Skin of body (tissue), 2 donors: ENCODE results near the gene ARL10. TPM values are rescaled to one million over a fixed set of nuclear protein-coding genes. Genes with fewer than 3 reads are reported as not detected.
A peak's percentile ranks its signal among the peaks of the same experiment; 100 is the strongest.

ENCODE experiments used
- DNase-seq: peaks from one replicate; lab custom pipeline; 2025; lab: John Stamatoyannopoulos, UW
- total RNA-seq: library from RNA; depleted of rRNA; stranded (reverse); fragments of >200 nt; gene quantifications from one replicate; pipeline ENCODE4 v1.2.3, GENCODE V29; 2014

ARL10 gene
- total RNA-seq, 1 donor from 2014 or later: 12.3 TPM

DNA sequence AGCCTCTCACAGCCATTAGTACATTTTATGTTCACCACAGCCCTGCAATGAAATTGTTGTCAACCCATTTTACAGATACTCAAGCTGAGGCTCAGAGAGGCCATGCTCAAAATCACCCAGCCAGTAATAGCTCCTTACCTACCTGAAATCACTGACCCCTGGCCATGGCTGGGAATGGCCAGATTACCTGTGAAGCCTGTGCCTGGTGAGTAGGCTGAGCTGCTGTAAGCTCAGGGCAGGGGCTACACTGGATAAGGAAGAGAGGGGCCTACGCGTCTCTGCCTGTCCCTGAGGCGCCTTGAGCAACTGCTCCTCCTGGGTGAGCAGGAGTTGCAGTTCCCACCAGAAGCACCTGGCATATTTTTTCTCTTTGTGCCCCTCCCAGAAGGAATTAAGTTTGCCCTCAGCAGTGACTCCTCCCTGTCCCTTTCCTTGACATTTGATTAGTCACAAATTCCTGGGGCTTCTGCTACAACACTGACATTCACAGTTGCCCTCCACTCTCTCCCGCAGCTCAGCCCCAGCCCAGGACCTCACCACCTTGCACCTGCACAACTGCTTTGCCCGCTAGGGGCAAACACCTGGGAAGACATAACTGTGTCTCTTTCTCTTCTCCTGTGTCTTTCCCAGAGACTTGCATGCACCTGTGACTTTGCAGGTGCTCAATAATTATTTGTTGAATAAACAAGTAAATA lies 45.3 kb downstream of the ARL10 start:
- no peak for DNase-seq

DNA sequence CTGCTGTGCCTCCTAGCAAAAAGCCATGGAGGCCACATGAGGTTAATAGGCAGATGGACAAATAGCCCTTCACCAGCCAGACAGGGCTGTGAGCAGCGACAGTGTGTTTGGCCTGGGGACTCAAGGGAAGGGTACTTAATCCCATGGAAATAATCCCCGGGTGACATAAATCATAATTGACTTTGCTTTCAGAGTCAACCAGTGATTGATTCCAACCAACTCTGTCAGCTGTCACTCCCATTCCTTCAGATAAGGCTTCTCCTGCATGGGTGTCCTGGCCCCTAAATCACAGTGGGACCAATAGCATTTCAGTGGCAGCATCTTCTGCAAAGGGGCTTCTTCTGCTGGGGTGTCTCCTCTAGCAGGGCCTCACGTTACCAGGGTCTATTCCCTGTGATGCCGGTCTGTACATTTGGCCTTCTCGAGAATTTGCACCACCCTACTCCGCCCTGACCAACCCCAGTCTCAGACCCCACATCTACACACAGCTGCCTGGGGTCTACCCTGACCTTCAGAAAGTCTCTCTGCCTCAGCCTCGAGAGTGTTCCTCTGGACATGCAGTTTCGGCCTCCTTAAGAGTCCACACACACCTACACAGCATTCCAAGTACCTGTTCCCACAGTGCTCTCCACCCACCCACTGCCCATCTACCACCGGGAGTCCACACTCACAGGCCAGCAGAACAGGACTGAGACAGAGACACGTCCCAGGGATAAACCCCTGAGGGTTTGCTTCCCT lies 47.4 kb downstream of the ARL10 start:
- DNase-seq: no peak

DNA sequence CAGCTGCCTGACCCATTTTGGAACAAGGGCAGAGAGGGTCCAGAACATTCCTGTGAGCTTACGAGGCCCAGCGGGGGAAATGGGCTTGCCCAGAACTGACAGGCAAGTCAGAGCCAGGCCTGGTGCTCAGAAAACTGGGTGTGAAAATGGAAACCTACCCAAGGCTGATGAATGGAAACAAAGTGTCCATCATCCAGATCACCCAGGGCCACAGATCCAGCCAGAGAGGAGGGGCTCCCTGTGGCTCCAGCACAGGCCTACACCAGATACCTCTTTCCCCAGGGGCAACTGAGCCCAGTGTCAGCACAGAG lies 47.9 kb downstream of the ARL10 start:
- no peak for DNase-seq

DNA sequence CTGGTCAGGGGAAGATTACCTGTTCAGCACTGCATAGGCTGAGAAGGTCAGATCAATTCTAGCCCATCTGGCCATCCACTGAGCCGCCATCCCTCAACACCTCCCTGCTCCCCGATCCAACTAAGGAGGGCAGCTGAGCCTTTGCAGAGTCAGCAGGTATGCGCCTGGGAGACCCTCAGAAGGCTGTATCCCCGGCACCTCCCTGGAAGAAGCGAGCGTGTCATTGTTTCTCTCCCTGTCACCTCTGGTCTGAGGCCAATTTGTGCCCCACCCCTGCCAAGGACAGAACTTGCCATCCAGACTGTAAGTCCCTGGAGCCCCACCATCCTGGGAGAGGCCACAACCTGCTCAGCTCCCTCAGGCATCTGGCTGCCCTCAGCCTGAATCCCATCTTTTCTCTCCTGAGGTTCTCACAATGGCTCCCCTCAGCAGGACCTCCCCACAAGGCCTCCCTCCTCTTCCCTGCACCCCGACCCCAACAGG lies 48.5 kb downstream of the ARL10 start:
- no peak for DNase-seq

DNA sequence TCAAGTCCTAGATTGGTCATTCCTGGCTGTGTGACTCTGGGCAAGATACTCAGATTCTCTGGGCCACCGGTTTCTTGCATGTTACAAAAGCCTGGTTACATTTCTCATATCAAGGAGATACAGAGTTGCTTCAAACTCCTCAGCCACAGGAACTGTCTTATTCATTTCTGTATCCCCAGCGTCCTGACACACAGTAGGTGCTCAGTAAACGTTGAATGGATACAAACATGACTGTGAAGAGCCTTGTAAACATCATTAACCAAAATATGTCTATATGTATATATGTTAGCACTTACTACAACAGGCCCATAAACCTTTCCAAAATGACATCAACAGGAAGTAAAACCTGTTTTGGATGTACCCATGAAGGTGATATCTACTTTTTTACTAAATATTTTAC lies 49.4 kb downstream of the ARL10 start:
- DNase-seq: no peak

DNA sequence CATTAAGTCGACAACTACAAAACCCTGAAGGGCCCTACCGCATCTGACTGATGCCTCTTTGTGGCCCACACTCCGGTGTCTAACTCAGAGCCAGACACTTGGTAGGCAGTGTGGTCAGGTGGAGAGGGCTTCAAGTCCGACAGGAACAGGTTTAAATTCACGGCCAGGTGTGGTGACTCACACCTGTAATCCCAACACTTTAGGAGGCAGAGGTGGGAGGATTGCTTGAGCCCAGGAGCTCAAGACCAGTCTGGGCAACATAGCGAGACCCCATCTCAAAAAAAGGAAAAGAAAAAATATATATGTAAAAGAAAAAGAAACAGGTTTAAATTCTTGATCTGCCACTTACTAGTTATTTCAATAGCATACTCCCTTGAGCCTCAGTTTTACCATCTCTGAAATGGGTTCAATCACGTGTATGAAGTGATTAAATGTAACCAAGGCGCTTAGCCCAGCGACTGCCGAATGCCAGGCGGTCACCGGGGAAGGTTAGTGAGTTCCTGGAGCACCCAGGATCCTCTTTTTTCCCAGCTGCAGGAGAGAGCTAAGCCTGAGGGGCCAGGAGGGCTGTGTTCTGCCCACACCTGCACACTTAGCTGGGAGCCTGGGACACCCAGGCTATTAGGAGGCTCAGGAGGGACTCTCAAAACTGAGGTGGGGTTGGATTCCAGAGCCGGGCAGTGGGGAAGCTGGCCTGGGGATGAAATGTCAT lies 50.1 kb downstream of the ARL10 start:
- no peak for DNase-seq

DNA sequence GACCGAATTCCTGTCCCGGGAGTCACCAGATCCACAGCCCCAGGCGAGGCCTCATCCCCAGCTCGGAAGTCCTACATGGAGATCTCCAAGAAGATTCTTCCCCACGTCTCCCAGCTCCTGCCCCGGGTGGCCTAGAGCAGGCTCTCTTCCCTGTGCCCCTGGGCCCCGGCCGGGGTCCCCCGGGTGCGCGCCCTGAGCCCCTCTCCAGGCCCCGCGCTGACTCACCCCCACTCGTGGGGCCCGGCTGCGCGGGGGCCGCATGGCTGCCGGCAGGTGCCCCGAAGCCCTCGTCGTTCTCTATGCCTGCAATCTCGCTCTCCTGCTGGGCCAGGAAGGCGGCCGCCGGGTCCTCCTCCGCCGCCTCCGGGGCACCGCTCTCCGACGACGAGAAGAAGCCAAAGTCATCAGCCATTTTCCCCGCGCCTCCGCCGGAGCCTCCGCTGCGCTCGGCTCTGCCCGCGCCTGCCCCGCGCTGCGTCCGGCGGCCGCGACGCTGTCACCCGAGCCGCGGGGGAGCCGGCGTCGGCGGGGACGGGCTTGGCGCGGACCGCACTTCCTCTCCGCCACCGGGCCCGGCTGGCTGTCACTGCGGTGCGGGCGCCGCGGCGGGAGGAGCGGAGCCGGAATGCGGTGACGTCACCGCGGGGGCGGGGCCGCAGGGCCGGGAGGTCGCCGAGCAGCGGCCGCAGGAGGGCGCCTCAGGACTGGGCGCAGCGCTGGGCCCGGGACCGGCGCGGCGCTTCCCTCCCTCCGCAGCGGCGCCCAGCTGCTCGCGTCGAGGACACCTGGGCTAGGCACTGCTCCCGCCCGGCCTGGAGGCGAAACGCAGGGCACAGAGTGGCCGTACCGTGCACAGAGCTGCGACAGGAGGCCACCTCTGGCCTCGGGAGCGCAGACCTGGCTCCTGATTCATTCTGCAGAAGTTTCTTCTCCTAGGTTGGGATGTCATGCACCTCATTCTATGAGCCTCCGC lies 51.0 kb downstream of the ARL10 start, which contains the start of gene CLTB:
Gene CLTB (minus strand): TSS at position 588 of the 973 bp plus-strand sequence. CDS start 176 bp downstream, at position 412.
- DNase-seq: peak; percentile 76

DNA sequence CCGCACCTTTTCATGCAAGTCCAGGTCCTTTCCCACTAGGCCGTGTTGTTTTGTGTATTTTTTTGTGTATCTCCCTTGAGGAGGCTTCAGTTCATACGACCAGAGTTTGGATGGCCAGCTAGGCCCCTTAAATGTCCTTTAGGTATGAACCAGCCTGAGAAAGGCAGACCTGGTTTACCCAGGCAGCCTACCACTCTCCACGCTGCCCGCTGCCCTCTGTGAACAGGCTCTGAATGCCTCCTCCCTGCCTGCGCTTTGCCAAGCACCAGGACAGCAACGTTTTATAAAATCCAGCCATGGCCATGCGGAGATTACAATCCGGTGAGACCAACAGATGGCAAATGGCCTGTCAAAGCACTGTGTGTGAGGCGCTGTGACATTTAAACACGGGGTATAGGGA lies 51.7 kb downstream of the ARL10 start:
- DNase-seq: no peak

DNA sequence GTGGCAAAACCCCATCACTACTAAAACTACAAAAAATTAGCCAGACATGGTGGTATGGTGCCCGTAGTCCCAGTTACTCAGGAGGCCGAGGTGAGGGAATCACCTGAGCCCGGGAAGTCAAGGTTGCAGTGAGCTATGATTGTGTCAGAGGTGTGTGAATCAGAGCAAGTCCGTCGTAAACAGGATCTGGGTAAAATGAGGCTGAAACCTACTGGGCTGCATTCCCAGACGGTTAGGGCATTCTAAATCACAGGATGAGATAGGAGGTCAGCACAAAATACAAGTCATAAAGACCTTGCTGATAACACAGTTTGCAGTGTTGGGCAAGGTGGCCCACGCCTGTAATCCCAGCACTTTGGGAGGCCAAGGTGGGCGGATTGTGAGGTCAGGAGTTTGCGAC lies 53.0 kb downstream of the ARL10 start:
- DNase-seq: no peak

DNA sequence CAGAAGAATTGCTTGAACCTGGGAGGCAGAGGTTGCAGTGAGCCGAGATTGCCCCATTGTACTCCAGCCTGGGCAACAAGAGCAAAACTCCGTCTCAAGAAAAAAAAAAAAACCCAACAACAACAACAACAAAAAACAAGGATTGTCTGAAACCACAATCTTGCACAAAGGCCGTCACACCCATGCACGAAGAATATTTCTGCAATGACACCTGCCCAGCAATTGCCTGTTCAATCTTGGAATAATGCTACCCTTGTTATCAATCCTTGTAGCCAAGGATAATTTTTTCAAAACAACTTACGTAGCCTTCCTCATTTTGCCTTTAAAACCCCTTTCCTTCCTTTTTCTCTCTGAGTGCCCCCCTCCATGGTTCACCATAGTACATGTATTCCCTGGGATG lies 54.8 kb downstream of the ARL10 start:
- no peak for DNase-seq

DNA sequence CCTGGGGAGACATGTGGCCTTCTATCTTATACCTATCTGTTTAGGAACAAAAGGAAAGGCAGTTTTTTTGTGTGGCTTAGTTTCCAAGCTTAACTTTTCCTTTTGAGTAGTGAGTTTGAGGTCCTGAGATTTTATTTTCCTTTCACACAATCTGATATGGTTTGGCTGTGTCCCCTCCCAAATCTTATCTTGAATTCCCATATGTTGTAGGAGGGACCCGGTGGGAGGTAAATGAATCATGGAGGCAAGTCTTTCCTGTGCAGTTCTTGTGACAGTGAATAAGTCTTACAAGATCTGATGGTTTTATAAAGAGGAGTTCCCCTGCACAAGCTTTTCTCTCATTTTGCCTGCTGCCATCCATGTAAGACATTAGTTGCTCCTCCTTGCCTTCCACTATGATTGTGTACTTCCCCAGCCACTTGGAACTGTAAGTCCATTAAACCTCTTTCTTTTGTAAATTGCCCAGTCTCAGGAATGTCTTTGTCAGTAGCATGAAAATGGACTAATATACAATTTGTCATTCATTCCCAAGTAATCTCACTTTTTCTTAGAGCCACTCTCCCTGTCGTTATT lies 55.8 kb downstream of the ARL10 start:
- no peak for DNase-seq

DNA sequence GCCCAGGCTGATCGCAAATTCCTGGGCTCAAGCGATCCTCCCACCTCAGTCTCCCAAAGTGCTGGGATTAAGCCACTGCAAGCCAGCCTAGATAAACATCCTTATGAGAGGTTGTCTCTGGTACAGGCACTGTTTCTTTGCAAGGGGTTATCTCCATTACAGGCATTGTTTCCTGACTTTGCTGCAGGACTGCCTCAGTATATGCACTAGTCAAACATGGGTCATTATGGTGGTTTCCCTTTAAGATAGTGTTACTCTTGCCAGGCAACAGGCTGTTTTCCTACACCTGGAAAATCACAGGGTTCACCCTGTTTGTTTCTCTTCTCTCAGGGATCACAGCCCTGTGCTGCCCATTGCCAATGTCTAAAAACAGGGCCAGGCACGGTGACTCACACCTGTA lies 58.9 kb downstream of the ARL10 start:
- DNase-seq: no peak

DNA sequence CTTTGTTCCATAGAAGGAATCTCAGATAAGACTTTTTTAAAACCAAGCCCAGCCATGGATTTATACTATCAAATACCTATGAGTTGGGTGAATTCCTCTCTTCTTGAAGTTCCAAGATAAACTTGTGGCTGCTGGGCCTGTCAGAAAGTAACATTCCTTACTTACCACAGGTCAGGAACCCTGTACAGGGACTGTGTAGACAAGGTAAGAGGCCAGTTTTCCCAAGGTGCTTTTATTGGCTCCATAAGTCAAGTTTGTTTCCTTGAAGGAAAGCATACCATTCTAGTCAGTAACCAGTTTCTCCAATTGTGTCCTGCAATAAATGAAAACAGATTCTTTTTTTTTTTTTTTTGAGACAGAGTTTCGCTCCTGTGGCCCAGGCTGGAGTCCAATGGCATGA lies 59.9 kb downstream of the ARL10 start:
- DNase-seq: no peak

DNA sequence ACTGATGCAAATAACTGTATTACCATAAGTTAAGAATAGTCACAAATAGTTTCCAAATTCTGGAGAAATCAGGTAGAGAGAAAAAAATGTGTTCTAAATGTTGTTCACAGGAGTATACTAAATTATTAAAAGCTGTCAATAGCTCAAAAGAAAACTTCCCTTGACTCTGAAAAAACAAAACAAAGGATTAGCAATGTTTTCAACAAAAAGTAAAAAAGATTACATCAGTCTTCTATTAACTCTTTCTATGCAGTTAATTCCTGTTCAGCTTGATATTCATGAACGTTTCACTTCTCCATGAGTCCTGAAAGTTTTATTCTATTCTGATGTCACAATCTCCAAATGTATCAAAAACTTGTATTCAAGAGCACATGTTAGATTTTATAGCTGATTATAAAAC lies 60.5 kb downstream of the ARL10 start:
- no peak for DNase-seq

DNA sequence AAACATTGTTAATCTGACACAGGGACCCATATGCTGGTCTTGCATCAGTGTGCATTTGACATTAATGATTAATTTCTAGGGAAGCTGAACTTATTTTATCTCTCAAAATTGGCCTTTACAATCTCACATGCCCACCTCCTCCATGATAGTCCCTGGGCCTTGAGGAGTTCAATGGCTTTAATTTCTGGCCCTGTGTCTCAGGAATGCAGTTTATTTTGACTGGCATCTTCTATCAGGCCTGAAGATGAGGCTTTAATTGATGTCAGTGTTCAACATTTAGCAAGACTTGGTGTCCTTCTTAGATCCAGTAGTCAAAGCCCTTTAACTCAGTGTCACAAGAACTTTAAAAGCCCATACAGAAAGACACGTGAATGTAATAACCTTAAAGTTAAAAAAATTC lies 61.6 kb downstream of the ARL10 start:
- no peak for DNase-seq

DNA sequence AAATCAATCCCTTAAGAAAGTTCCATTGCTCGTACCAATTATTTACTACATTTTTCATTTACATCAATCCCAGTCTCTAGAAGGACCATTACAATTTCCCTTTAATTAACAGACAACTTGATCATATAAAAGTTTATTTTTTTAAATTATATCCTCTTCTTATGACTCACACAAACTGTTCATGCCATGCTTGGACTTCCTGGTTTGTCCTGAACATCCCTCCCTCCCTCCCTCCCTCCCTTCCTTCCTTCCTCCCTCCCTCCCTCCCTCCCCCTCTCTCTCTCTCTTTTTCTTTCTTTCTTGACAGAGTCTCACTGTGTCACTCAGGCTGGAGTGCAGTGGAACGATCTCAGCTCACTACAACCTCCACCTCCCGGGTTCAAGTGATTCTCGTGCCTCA lies 62.7 kb downstream of the ARL10 start:
- no peak for DNase-seq

DNA sequence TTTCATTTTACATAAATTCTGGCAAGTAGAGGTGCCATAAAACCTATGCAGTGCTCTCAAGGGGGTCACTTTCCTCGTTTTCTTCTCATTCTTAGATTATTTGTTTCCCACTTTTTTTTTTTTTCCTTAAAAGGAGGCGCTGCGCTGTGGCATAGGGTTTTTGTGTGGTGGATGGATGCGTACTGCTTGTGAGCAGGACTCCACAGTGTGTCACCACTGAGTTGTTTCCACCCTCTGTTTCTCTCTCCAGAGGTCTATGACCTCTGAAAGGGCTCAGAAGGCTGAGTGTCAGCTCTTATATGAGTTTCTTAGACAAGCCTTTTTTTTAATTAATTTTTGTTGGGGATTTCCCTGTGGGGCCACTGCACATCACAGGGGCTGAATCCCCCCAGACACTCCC lies 64.7 kb downstream of the ARL10 start:
- no peak for DNase-seq
